H1 (cell line): ENCODE measurements around the gene SNX12. TPM values are rescaled to one million over a fixed set of nuclear protein-coding genes. Genes with fewer than 3 reads are reported as not detected.

ENCODE experiments used
- CTCF ChIA-PET: fragments of 300-600 bp; sonication (Branson Sonifier 250); formaldehyde crosslinking; loops from one replicate; lab custom pipeline; 2021; ENCODE audit not compliant: partially characterized antibody; lab: Charles Lee
- POLR2A ChIA-PET: fragments of 300-600 bp; sonication (Branson Sonifier 250); formaldehyde crosslinking; loops from one replicate; lab custom pipeline; 2021; ENCODE audit warnings: inconsistent platforms; ENCODE audit not compliant: partially characterized antibody; lab: Charles Lee
- DNase-seq, 2 experiments: peaks; one replicate each; pipeline versions ENCODE4 v3.0.0 to v3.0.0-alpha.2; 2010 to 2022; ENCODE audit warnings: low spot score in 2 of 2, low read depth in 1 of 2, mixed read lengths in 1 of 2
- FAIRE-seq: peaks from 2 replicates; lab custom pipeline; 2011; peaks lifted over from hg19 to GRCh38; lab: Jason Lieb, UNC
- H2AFZ ChIP-seq: 2 replicates; pipeline ENCODE4 v1.8.1; 2012; ENCODE audit warnings: low read length, inconsistent platforms
- H2AK5ac ChIP-seq: 2 replicates; pipeline ENCODE4 v1.6.1; 2013; ENCODE audit warnings: low read depth, low read length
- H2BK120ac ChIP-seq: replicated peaks from 2 replicates; pipeline ENCODE3; 2013; ENCODE audit warnings: low read depth, low read length, inconsistent platforms
- H2BK12ac ChIP-seq: 2 replicates; pipeline ENCODE4 v1.6.1; 2013; ENCODE audit warnings: low read depth, low read length
- H2BK15ac ChIP-seq: 2 replicates; pipeline ENCODE4 v1.6.1; 2013; ENCODE audit warnings: low read length
- H2BK20ac ChIP-seq: 2 replicates; pipeline ENCODE4 v1.6.1; 2013; ENCODE audit warnings: low read length
- H2BK5ac ChIP-seq: 2 replicates; pipeline ENCODE4 v1.6.1; 2013; ENCODE audit warnings: low read depth, low read length
- H3K14ac ChIP-seq: 2 replicates; pipeline ENCODE4 v1.6.1; 2013; ENCODE audit warnings: inconsistent platforms; ENCODE audit not compliant: insufficient read length
- H3K18ac ChIP-seq: 2 replicates; pipeline ENCODE4 v1.6.1; 2013; ENCODE audit warnings: low read length; ENCODE audit errors: extremely low read depth
- H3K23ac ChIP-seq: 2 replicates; pipeline ENCODE4 v1.6.1; 2013; ENCODE audit warnings: inconsistent platforms; ENCODE audit not compliant: insufficient read length
- H3K23me2 ChIP-seq: 2 replicates; pipeline ENCODE4 v1.6.1; 2013; ENCODE audit warnings: low read depth, low read length
- H3K27ac ChIP-seq: 2 replicates; pipeline ENCODE4 v1.6.1; 2011; ENCODE audit warnings: low read depth, low read length, inconsistent platforms
- H3K27me3 ChIP-seq, 4 experiments: replicated peaks in 1 of 4; 1 replicate in 1 of 4; 2 replicates in 3 of 4; pipeline versions ENCODE4 v1.6.1 to v1.8.1; 2011 to 2013; ENCODE audit warnings: low read length in 3 of 4, mild to moderate bottlenecking in 3 of 4, inconsistent platforms in 2 of 4, mixed read lengths in 2 of 4, moderate library complexity in 1 of 4; ENCODE audit not compliant: control insufficient read depth in 3 of 4, insufficient read depth in 3 of 4; ENCODE audit errors: extremely low read depth in 1 of 4
- H3K36me3 ChIP-seq, 4 experiments: 2 replicates each; pipeline versions ENCODE4 v1.6.1 to v1.8.1; 2011 to 2013; ENCODE audit warnings: mild to moderate bottlenecking in 4 of 4, low read length in 3 of 4, moderate library complexity in 2 of 4, control low read depth in 1 of 4, inconsistent platforms in 1 of 4; ENCODE audit not compliant: insufficient read depth in 4 of 4, control insufficient read depth in 2 of 4
- H3K4ac ChIP-seq: replicated peaks from 2 replicates; pipeline ENCODE3; 2013; ENCODE audit warnings: low read length, low read depth, mixed read lengths, inconsistent platforms; ENCODE audit not compliant: insufficient read length
- H3K4me1 ChIP-seq, 4 experiments: replicated peaks in 1 of 4; 1 replicate in 1 of 4; 2 replicates in 3 of 4; pipeline versions ENCODE4 v1.6.1 to v1.8.1; 2011 to 2013; ENCODE audit warnings: low read length in 3 of 4, inconsistent platforms in 2 of 4, mixed read lengths in 1 of 4; ENCODE audit not compliant: insufficient read depth in 4 of 4, control insufficient read depth in 3 of 4
- H3K4me2 ChIP-seq, 2 experiments: 2 replicates each; pipeline versions ENCODE4 v1.6.1 to v1.8.1; 2011 to 2013; ENCODE audit warnings: low read depth in 2 of 2, low read length in 2 of 2, control low read depth in 1 of 2, inconsistent platforms in 1 of 2, mild to moderate bottlenecking in 1 of 2; ENCODE audit not compliant: insufficient read depth in 1 of 2
- H3K4me3 ChIP-seq, 4 experiments: fragments of 200-600, 300-600 bp in 1 of 4; sonication (generic), shearing (Covaris generic), sonication (Bioruptor Twin) in 1 of 4; 2 replicates each; pipeline versions ENCODE4 v1.5.1 to v1.8.1; 2011 to 2016; ENCODE audit warnings: low read length in 4 of 4, low read depth in 3 of 4, control low read depth in 2 of 4, inconsistent platforms in 2 of 4, mild to moderate bottlenecking in 2 of 4, mixed read lengths in 1 of 4, moderate library complexity in 1 of 4; ENCODE audit not compliant: insufficient read depth in 2 of 4; ENCODE audit errors: extremely low read depth in 1 of 4
- H3K56ac ChIP-seq: replicated peaks from 2 replicates; pipeline ENCODE3; 2013; ENCODE audit warnings: low read depth, mild to moderate bottlenecking, mixed read lengths, low read length, inconsistent platforms; ENCODE audit not compliant: insufficient read length
- H3K79me1 ChIP-seq: 2 replicates; pipeline ENCODE4 v1.6.1; 2013; ENCODE audit warnings: low read depth, low read length, control low read depth
- H3K79me2 ChIP-seq, 2 experiments: 2 replicates each; pipeline versions ENCODE4 v1.6.1 to v1.8.1; 2012 to 2013; ENCODE audit warnings: low read length in 2 of 2, mild to moderate bottlenecking in 2 of 2, inconsistent platforms in 1 of 2; ENCODE audit not compliant: insufficient read depth in 2 of 2, control insufficient read depth in 1 of 2
- H3K9ac ChIP-seq, 4 experiments: replicated peaks in 1 of 4; 1 replicate in 1 of 4; 2 replicates in 3 of 4; pipeline versions ENCODE4 v1.6.1 to v1.8.1; 2011 to 2013; ENCODE audit warnings: low read depth in 3 of 4, low read length in 3 of 4, control low read depth in 2 of 4, mild to moderate bottlenecking in 2 of 4, moderate library complexity in 2 of 4, inconsistent platforms in 1 of 4; ENCODE audit errors: extremely low read depth in 1 of 4
- H3K9me3 ChIP-seq, 2 experiments: 2 replicates each; pipeline versions ENCODE4 v1.6.1 to v1.8.1; 2012 to 2013; ENCODE audit warnings: mild to moderate bottlenecking in 2 of 2, moderate library complexity in 2 of 2, control low read depth in 1 of 2, inconsistent platforms in 1 of 2, low read depth in 1 of 2, low read length in 1 of 2, mixed read lengths in 1 of 2; ENCODE audit not compliant: insufficient read depth in 2 of 2
- H4K20me1 ChIP-seq, 2 experiments: replicated peaks in 1 of 2; 2 replicates each; pipeline versions ENCODE3 to v1.8.1; 2011 to 2013; ENCODE audit warnings: inconsistent platforms in 2 of 2, low read length in 2 of 2, mild to moderate bottlenecking in 1 of 2; ENCODE audit not compliant: insufficient read depth in 2 of 2, control insufficient read depth in 1 of 2
- H4K5ac ChIP-seq: 2 replicates; pipeline ENCODE4 v1.6.1; 2013; ENCODE audit warnings: low read length, low read depth, mixed read lengths, inconsistent platforms; ENCODE audit not compliant: insufficient read length
- H4K8ac ChIP-seq: 2 replicates; pipeline ENCODE4 v1.8.0; 2013; ENCODE audit warnings: mild to moderate bottlenecking, moderate library complexity, low read length, inconsistent platforms; ENCODE audit not compliant: insufficient read depth; ENCODE audit errors: extremely low read depth
- H4K91ac ChIP-seq: replicated peaks from 2 replicates; pipeline ENCODE3; 2013; ENCODE audit warnings: low read length, mixed read lengths, inconsistent platforms; ENCODE audit not compliant: insufficient read length
- BACH1 ChIP-seq: IDR thresholded peaks from 2 replicates; pipeline ENCODE4 v1.6.1; 2012; ENCODE audit warnings: low read length, improper control_type of control experiment
- BRCA1 ChIP-seq: IDR thresholded peaks from 2 replicates; pipeline ENCODE4 v1.6.1; 2012; ENCODE audit warnings: low read depth, low read length, improper control_type of control experiment
- CBX5 ChIP-seq: fragments of 300-800, 300-1000 bp; sonication (generic); IDR thresholded peaks from 2 replicates; pipeline ENCODE4 v1.7.1; 2016; ENCODE audit warnings: antibody characterized with exemption, low read length, low read depth
- CHD2 ChIP-seq: IDR thresholded peaks from 2 replicates; pipeline ENCODE4 v1.6.1; 2012; ENCODE audit warnings: low read length, improper control_type of control experiment
- CTBP2 ChIP-seq: IDR thresholded peaks from 2 replicates; pipeline ENCODE4 v1.7.0; 2011; ENCODE audit warnings: borderline replicate concordance, mild to moderate bottlenecking, moderate library complexity, mixed read lengths, low read length; ENCODE audit not compliant: insufficient read depth, insufficient read length
- EP300 ChIP-seq, 2 experiments: IDR thresholded peaks; 1 replicate in 1 of 2; 2 replicates in 1 of 2; pipeline ENCODE4 v1.6.1; 2011 to 2012; ENCODE audit warnings: low read depth in 2 of 2, low read length in 2 of 2, mild to moderate bottlenecking in 2 of 2, borderline replicate concordance in 1 of 2, inconsistent platforms in 1 of 2, moderate library complexity in 1 of 2
- FOSL1 ChIP-seq: IDR thresholded peaks from 2 replicates; pipeline ENCODE4 v1.6.1; 2011; ENCODE audit warnings: mild to moderate bottlenecking, low read depth, low read length, moderate library complexity; ENCODE audit not compliant: insufficient read depth
- HDAC6 ChIP-seq: IDR thresholded peaks from one replicate; pipeline ENCODE4 v1.7.1; 2012; ENCODE audit warnings: low read depth, mild to moderate bottlenecking, inconsistent platforms, low read length, moderate library complexity
- KDM1A ChIP-seq: fragments of 200-600, 300-600 bp; sonication (generic); IDR thresholded peaks from 2 replicates; pipeline ENCODE4 v1.7.1; 2016; ENCODE audit warnings: mild to moderate bottlenecking, low read length, borderline replicate concordance
- MAFK ChIP-seq: IDR thresholded peaks from 2 replicates; pipeline ENCODE4 v1.6.1; 2012; ENCODE audit warnings: low read depth, mild to moderate bottlenecking, improper control_type of control experiment, low read length
- NRF1 ChIP-seq: IDR thresholded peaks from 2 replicates; pipeline ENCODE4 v1.6.1; 2011; ENCODE audit warnings: mild to moderate bottlenecking, low read depth, low read length, improper control_type of control experiment
- POLR2A ChIP-seq, 2 experiments: IDR thresholded peaks; 1 replicate in 1 of 2; 2 replicates in 1 of 2; pipeline ENCODE4 v1.6.1; 2011; ENCODE audit warnings: low read depth in 2 of 2, low read length in 2 of 2, mild to moderate bottlenecking in 2 of 2; ENCODE audit errors: control extremely low read depth in 1 of 2
- WGBS, 2 experiments: shearing (Covaris generic) in 1 of 2; methylation state at CpG; one replicate each; pipeline versions ENCODE4 v1.1.6 to v1.1.7; 2013 to 2015; ENCODE audit warnings: low lambda C conversion rate in 2 of 2, mixed read lengths in 2 of 2, inconsistent platforms in 1 of 2, low coverage in 1 of 2, missing lambda C conversion rate in 1 of 2; ENCODE audit not compliant: insufficient replicate concordance in 2 of 2, insufficient coverage in 1 of 2, insufficient read length in 1 of 2; ENCODE audit errors: extremely low coverage in 1 of 2, missing lambda C conversion rate in 1 of 2; 5-methylcytosine and 5-hydroxymethylcytosine counted together
- polyA plus RNA-seq, 7 experiments: library from polyadenylated mRNA; depleted of rRNA in 3 of 7; stranded (reverse) in 5 of 7; unstranded in 2 of 7; fragments of >200 nt in 5 of 7; fragments of 200-250 nt in 2 of 7; gene quantifications; 1 replicate in 5 of 7; 2 replicates in 1 of 7; 4 replicates in 1 of 7; pipeline versions ENCODE4 v1.2.1 to v1.2.3, GENCODE V29; 2011 to 2013; ENCODE audit warnings: missing spikeins in 2 of 7, mixed read lengths in 2 of 7
- total RNA-seq: library from RNA; stranded (reverse); fragmentation: NEBNext Ultra II Directional; extraction: Animal tissue kit (Norgen Biotek cat#: 25700); gene quantifications from 2 replicates; pipeline ENCODE4 v1.2.1, GENCODE V29; 2021

The SNX12 gene
- total and polyA plus RNA-seq, 2 of the 8 experiments (the other 6 are each of a cell fraction or from before 2014, with no cell fraction given): 72.1 to 74.2 TPM

GRCh38 chrX:71085900-71086299, 17.8 kb upstream of the SNX12 start:
- Histone ChIP-seq H3K9ac (no peak overlapping the region), H2BK20ac (no peak overlapping the region), H4K5ac (no peak overlapping the region), H3K9me3 (no peaks in the 10 kb centered on the region), H3K56ac (no peak overlapping the region), H2BK5ac (no peak overlapping the region), H3K27ac (no peak overlapping the region), H3K27me3 (no peaks in the 10 kb centered on the region), H2BK120ac (no peak overlapping the region), H3K79me2 (no peaks in the 10 kb centered on the region), H3K36me3 (no peaks in the 10 kb centered on the region), H3K79me1 (no peaks in the 10 kb centered on the region), H3K14ac (no peak overlapping the region), H3K4me2 (no peak overlapping the region), H3K18ac (no peak overlapping the region), H2BK15ac (no peak overlapping the region), H3K4ac (no peak overlapping the region), H4K91ac (no peak overlapping the region), H3K4me3 (no peak overlapping the region), H2AFZ (no peak overlapping the region), H3K23me2 (no peaks in the 10 kb centered on the region), H4K20me1 (no peaks in the 10 kb centered on the region), H2AK5ac (no peak overlapping the region), H2BK12ac (no peak overlapping the region), H3K4me1 (no peaks in the 10 kb centered on the region), H3K23ac (no peak overlapping the region), H4K8ac (no peak overlapping the region)
- TF ChIP-seq FOSL1 (no peak), MAFK (no peak), NRF1 (no peak), KDM1A (no peak), CTBP2 (no peak), EP300 (IDR thresholded peaks at IDR 0.05; ENCODE audit: borderline replicate concordance in 1 of 2, low read depth in 2 of 2, low read length in 2 of 2) (no peak), HDAC6 (no peak), CBX5 (no peak), CHD2 (no peak), BACH1 (no peak), BRCA1 (no peak), POLR2A (IDR thresholded peaks at IDR 0.05; ENCODE audit: control extremely low read depth in 1 of 2, low read depth in 2 of 2, low read length in 2 of 2) (no peak)
- WGBS, 2 experiments: 93% methylated on average over 4 of the region's 4 CpGs; no CpG with 5 or more reads in 1 of the 2 experiments
- DNase-seq: no peak
- POLR2A ChIA-PET: interaction anchor here (1.0 kb wide), 1 partner anchor 33 kb away, joined by 3 read pairs; no protein-coding TSS in a partner anchor
- CTCF ChIA-PET: interaction anchor here (0.6 kb wide), 1 partner anchor 18 kb away, joined by 3 read pairs; the partner anchor contains the start of gene SNX12
- no peak for FAIRE-seq
